K562 (cell line): ENCODE measurements around the gene HMCN2. TPM values are rescaled to one million over a fixed set of nuclear protein-coding genes. Genes with fewer than 3 reads are reported as not detected.

Experiments used
- CBX3 ChIP-seq, 2 experiments: IDR thresholded peaks; 1 replicate in 1 of 2; 2 replicates in 1 of 2; pipeline ENCODE4 v1.6.1; 2012; ENCODE audit warnings: inconsistent platforms in 2 of 2, low read length in 2 of 2, borderline replicate concordance in 1 of 2, control low read depth in 1 of 2
- E4F1 ChIP-seq: fragments of 250-450 bp; sonication (Bioruptor Pico); IDR thresholded peaks from 2 replicates; pipeline ENCODE4 v1.5.0; 2021; ENCODE audit warnings: mild to moderate bottlenecking, borderline replicate concordance
- ELF4 ChIP-seq: fragments of 450-650 bp; formaldehyde crosslinking; IDR thresholded peaks from 2 replicates; pipeline ENCODE4 v1.4.0; 2022; ENCODE audit warnings: missing genetic modification characterization
- SNIP1 ChIP-seq: fragments of 450-650 bp; IDR thresholded peaks from 2 replicates; pipeline ENCODE4 v1.7.1; 2017; ENCODE audit warnings: low read depth, mild to moderate bottlenecking
- TAF9B ChIP-seq: fragments of 450-650 bp; IDR thresholded peaks from 2 replicates; pipeline ENCODE4 v1.6.1; 2018; ENCODE audit warnings: mild to moderate bottlenecking; ENCODE audit not compliant: partially characterized antibody
- ZBTB11 ChIP-seq, 3 experiments: fragments of 200-800 bp in 1 of 3; fragments of 250-450 bp in 1 of 3; fragments of 450-650 bp in 1 of 3; sonication (Bioruptor Pico) in 1 of 3; sonication (Bioruptor generic) in 1 of 3; formaldehyde crosslinking in 1 of 3; IDR thresholded peaks; 2 replicates each; pipeline versions ENCODE4 v1.6.1 to v1.8.0; 2016 to 2022; ENCODE audit warnings: mild to moderate bottlenecking in 2 of 3, missing genetic modification characterization in 2 of 3, missing compliant biosample characterization in 1 of 3, moderate library complexity in 1 of 3
- ZNF175 ChIP-seq: fragments of 200-800 bp; sonication (Bioruptor generic); IDR thresholded peaks from 2 replicates; pipeline ENCODE4 v1.6.1; 2016; ENCODE audit warnings: low read depth, mild to moderate bottlenecking, missing genetic modification characterization, missing compliant biosample characterization
- ZNF695 ChIP-seq: fragments of 450-650 bp; formaldehyde crosslinking; IDR thresholded peaks from 2 replicates; pipeline ENCODE4 v1.4.0; 2020; ENCODE audit warnings: mild to moderate bottlenecking, moderate library complexity
- polyA plus RNA-seq, 8 experiments: library from polyadenylated mRNA; depleted of rRNA in 4 of 8; stranded (reverse) in 5 of 8; unstranded in 3 of 8; fragments of >200 nt; fragmentation: Nextera tagmentation in 2 of 8; fragmentation: Illumina TruSeq in 1 of 8; extraction: Ambion mirVana in 2 of 8; extraction: Trizol in 1 of 8; gene quantifications; 2 replicates each; pipeline versions ENCODE4 v1.2.1 to v1.2.3, GENCODE V29; 2011 to 2014; ENCODE audit warnings: inconsistent platforms in 1 of 8, missing spikeins in 1 of 8
- total RNA-seq, 7 experiments: library from RNA; depleted of rRNA in 6 of 7; stranded (reverse); fragments of >200 nt in 6 of 7; fragmentation: Illumina TruSeq in 2 of 7; extraction: Trizol in 2 of 7; gene quantifications; 2 replicates each; pipeline versions ENCODE4 v1.2.1 to v1.2.3, GENCODE V29; 2011 to 2021; ENCODE audit warnings: low replicate concordance in 1 of 7

The HMCN2 gene
- total and polyA plus RNA-seq, 9 of the 15 experiments (the other 6 are each of a cell fraction or from before 2014, with no cell fraction given): 0.01 TPM; not detected in 8

GRCh38 chr9:130411566-130411915 lies 146.0 kb downstream of the HMCN2 start (continued):
- no peak for TF ChIP-seq ZBTB11 (CRISPR knock-in tag; IDR thresholded peaks at IDR 0.05)
- TF ChIP-seq E4F1 (CRISPR knock-in tag): no peak
- no peak for TF ChIP-seq TAF9B
- no peak for TF ChIP-seq SNIP1
- TF ChIP-seq ELF4: no peak
- no peak for TF ChIP-seq ZNF175 (CRISPR knock-in tag)
- no peak for TF ChIP-seq CBX3 (IDR thresholded peaks at IDR 0.05; ENCODE audit: borderline replicate concordance in 1 of 2, low read length in 2 of 2)
- no peak for TF ChIP-seq ZNF695
